ENCODE data around the gene THEMIS.

DNA sequence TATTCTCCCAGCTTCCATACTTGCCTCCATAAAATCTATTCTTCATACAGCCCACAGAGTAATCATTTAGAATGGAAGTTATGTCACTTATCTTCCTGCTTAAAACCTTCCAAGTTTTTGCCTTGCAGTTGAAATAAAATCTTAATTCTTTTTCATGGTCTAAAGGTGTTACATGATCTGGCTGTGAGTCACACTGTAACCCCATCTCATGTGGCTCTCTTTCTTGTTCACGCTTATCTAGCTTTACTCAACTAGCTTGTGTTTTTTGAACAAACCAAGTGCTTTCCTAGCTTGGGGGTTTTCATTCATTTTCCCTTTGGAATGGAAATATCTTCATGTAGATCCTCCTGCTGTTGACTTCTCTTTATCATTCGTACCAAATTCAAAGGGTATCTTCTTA, 23.6 kb upstream of the THEMIS start:
- TF ChIP-seq, protein P1, sequence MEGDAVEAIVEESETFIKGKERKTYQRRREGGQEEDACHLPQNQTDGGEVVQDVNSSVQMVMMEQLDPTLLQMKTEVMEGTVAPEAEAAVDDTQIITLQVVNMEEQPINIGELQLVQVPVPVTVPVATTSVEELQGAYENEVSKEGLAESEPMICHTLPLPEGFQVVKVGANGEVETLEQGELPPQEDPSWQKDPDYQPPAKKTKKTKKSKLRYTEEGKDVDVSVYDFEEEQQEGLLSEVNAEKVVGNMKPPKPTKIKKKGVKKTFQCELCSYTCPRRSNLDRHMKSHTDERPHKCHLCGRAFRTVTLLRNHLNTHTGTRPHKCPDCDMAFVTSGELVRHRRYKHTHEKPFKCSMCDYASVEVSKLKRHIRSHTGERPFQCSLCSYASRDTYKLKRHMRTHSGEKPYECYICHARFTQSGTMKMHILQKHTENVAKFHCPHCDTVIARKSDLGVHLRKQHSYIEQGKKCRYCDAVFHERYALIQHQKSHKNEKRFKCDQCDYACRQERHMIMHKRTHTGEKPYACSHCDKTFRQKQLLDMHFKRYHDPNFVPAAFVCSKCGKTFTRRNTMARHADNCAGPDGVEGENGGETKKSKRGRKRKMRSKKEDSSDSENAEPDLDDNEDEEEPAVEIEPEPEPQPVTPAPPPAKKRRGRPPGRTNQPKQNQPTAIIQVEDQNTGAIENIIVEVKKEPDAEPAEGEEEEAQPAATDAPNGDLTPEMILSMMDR (IDR thresholded peaks at IDR 0.05; ENCODE audit: borderline replicate concordance, extremely low read depth, low read length, poor library complexity, severe bottlenecking) = no peak
- no peak for TF ChIP-seq EZH2 (IDR thresholded peaks at IDR 0.05; ENCODE audit: borderline replicate concordance, low read depth, low read length, severe bottlenecking)

Data from DND-41 (cell line).